Vagina (tissue), 2 donors: Measurements from ENCODE around the gene DAPK2.

Experiments
- CTCF ChIP-seq, 3 experiments: fragments of 450-650 bp in 2 of 3; fragments of 200-600 bp in 1 of 3; sonication (generic) in 1 of 3; IDR thresholded peaks; one replicate each; pipeline ENCODE4 v1.5.1; 2017 to 2019; ENCODE audit warnings: antibody characterized with exemption in 3 of 3, mild to moderate bottlenecking in 2 of 3, moderate library complexity in 2 of 3
- POLR2A ChIP-seq, 2 donors: fragments of 450-650 bp; IDR thresholded peaks; one replicate each; pipeline ENCODE4 v1.6.1; 2017; ENCODE audit warnings: antibody characterized with exemption in 2 of 2, mild to moderate bottlenecking in 2 of 2, moderate library complexity in 2 of 2

DNA sequence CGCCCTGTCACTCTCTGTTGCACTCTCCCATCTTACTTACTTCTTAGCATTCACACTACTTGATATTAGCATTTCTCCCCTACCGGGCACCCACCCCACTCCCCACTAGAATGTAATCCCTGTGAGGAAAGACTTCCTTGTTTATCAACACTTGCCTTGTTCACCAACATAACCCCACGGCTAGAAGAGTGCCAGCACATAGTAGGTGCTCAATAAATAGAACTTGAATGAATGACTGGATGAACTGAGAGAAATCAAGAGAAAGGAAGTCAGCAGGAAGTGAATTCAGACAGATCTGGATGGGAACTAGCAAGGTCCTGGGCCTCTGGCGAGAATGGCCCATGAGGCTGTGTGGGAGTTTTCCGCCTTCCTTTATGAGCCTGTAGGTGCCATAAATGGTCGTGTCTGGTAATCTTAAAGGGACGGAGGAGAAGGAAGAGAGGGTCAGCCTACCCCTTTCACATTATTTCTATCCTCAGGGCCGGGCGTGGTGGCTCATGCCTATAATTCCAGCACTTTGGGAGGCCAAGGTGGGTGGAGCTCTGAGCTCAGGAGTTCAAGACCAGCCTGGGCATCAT, 170.1 kb downstream of the DAPK2 start:
- TF ChIP-seq CTCF (IDR thresholded peaks at IDR 0.05) = no peak
- TF ChIP-seq POLR2A (IDR thresholded peaks at IDR 0.05) = no peak
